ENCODE measurements around the gene YAF2.

DNA sequence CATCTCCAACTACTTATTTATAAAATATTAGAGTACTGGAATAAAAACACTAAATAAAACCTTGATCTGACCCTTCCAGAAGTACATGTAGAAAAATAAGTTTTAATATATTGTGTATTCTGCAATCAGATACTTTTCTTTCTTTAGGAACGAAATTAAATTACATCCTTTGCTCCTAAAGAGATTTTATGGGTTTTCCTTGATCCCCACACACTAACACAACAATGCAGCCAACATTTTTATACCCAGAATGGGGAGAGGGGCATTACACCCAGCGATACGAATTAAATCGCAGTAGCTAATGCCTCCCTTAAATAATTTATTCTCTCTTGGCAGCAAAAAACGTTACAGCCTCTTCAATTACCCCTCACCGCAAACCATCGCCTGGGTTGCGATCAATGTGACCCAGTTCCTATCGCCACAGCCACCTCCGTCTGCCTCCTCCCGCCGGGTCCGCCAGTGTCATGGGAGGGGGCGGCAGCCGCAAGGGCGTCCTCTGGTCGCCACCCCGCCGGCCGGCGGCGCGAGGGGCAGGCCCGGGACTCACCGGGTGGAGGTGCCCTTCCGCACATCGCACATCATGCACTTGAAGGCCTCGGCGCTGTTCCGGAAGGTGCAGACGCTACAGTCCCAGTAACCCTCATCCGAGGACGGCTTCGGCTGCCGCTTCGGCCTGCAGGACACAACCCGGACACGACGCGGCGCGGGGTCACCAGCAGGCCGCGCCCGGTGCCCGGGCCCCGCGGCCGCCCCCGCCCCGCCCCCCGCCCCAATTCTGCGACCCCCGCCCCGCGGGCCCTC, 796 bp downstream of the YAF2 start:
- TF ChIP-seq, protein P1, sequence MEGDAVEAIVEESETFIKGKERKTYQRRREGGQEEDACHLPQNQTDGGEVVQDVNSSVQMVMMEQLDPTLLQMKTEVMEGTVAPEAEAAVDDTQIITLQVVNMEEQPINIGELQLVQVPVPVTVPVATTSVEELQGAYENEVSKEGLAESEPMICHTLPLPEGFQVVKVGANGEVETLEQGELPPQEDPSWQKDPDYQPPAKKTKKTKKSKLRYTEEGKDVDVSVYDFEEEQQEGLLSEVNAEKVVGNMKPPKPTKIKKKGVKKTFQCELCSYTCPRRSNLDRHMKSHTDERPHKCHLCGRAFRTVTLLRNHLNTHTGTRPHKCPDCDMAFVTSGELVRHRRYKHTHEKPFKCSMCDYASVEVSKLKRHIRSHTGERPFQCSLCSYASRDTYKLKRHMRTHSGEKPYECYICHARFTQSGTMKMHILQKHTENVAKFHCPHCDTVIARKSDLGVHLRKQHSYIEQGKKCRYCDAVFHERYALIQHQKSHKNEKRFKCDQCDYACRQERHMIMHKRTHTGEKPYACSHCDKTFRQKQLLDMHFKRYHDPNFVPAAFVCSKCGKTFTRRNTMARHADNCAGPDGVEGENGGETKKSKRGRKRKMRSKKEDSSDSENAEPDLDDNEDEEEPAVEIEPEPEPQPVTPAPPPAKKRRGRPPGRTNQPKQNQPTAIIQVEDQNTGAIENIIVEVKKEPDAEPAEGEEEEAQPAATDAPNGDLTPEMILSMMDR (IDR thresholded peaks at IDR 0.05): peak; percentile 83
- no peak for TF ChIP-seq ZFX (IDR thresholded peaks at IDR 0.05; ENCODE audit: borderline replicate concordance)
